ENCODE measurements around the gene GPC3. TPM values are rescaled to one million over a fixed set of nuclear protein-coding genes. Genes with fewer than 3 reads are reported as not detected.

GPC3 gene
- total RNA-seq, 1 donor from 2014 or later: not detected

- TF ChIP-seq CTCF (IDR thresholded peaks at IDR 0.05): no peak
- H3K9me3 Mint-ChIP-seq: no peaks in the 10 kb centered on the region
- H3K36me3 Mint-ChIP-seq (ENCODE audit: low read depth): no peaks in the 10 kb centered on the region
- POLR2A ChIA-PET: no interaction called here
- CTCF ChIA-PET: no interaction called here
- no peak for DNase-seq
- no peak for ATAC-seq (ENCODE audit: low read depth)
- no peak overlapping the region for H3K4me3 Mint-ChIP-seq
- no peaks in the 10 kb centered on the region for H3K27me3 Mint-ChIP-seq
- H3K27ac Mint-ChIP-seq: no peak overlapping the region
- H3K4me1 Mint-ChIP-seq: no peaks in the 10 kb centered on the region
- intact Hi-C loops (cut with micrococcal nuclease): no loop called here
These were observed 391.2 kb downstream of the GPC3 start for GRCh38 chrX:133594156-133594555.

- no peak for TF ChIP-seq CTCF (IDR thresholded peaks at IDR 0.05)
- POLR2A ChIA-PET: no interaction called here
These were observed 391.9 kb downstream of the GPC3 start for GRCh38 chrX:133593531-133593930.

GRCh38 chrX:133590703-133591505 lies 394.5 kb downstream of the GPC3 start:
- Mint-ChIP-seq H3K4me3 (no peak overlapping the region), H3K9me3 (no peaks in the 10 kb centered on the region), H3K4me1 (no peaks in the 10 kb centered on the region), H3K36me3 (ENCODE audit: low read depth) (no peaks in the 10 kb centered on the region), H3K27me3 (no peaks in the 10 kb centered on the region), H3K27ac (no peak overlapping the region)
- intact Hi-C loops (cut with micrococcal nuclease): no loop called here
- ChIA-PET CTCF (no interaction called here), POLR2A (no interaction called here)
- TF ChIP-seq CTCF (IDR thresholded peaks at IDR 0.05): no peak
- ATAC-seq (ENCODE audit: low read depth) (no peak), DNase-seq (no peak)

More at GRCh38 chrX:133593531-133593930, 391.9 kb downstream of the GPC3 start:
- ATAC-seq (ENCODE audit: low read depth) (no peak), DNase-seq (no peak)
- H3K9me3 Mint-ChIP-seq: no peaks in the 10 kb centered on the region
- H3K36me3 Mint-ChIP-seq (ENCODE audit: low read depth): no peaks in the 10 kb centered on the region
- intact Hi-C loops (cut with micrococcal nuclease): no loop called here
- H3K27me3 Mint-ChIP-seq: no peaks in the 10 kb centered on the region
- no peak overlapping the region for H3K4me3 Mint-ChIP-seq
- no peaks in the 10 kb centered on the region for H3K4me1 Mint-ChIP-seq
- H3K27ac Mint-ChIP-seq: no peak overlapping the region
- CTCF ChIA-PET: no interaction called here

GRCh38 chrX:133588827-133589226 lies 396.6 kb downstream of the GPC3 start:
- H3K36me3 Mint-ChIP-seq (ENCODE audit: low read depth): no peaks in the 10 kb centered on the region
- H3K27ac Mint-ChIP-seq: no peak overlapping the region
- no peaks in the 10 kb centered on the region for H3K4me1 Mint-ChIP-seq
- ATAC-seq (ENCODE audit: low read depth): no peak
- ChIA-PET POLR2A (no interaction called here), CTCF (no interaction called here)
- intact Hi-C loops (cut with micrococcal nuclease): no loop called here
- H3K27me3 Mint-ChIP-seq: no peaks in the 10 kb centered on the region
- no peak overlapping the region for H3K4me3 Mint-ChIP-seq
- no peak for TF ChIP-seq CTCF (IDR thresholded peaks at IDR 0.05)
- no peaks in the 10 kb centered on the region for H3K9me3 Mint-ChIP-seq
- no peak for DNase-seq

- Mint-ChIP-seq H3K36me3 (ENCODE audit: low read depth) (no peaks in the 10 kb centered on the region), H3K27ac (no peak overlapping the region), H3K9me3 (no peaks in the 10 kb centered on the region), H3K4me3 (no peak overlapping the region), H3K4me1 (no peaks in the 10 kb centered on the region), H3K27me3 (no peaks in the 10 kb centered on the region)
- ATAC-seq (ENCODE audit: low read depth): no peak
- no peak for TF ChIP-seq CTCF (IDR thresholded peaks at IDR 0.05)
- CTCF ChIA-PET: no interaction called here
- DNase-seq: no peak
- intact Hi-C loops (cut with micrococcal nuclease): no loop called here
- POLR2A ChIA-PET: no interaction called here
These were observed 397.6 kb downstream of the GPC3 start for GRCh38 chrX:133587818-133588217.

Measured in activated B cell treated with CpG ODN at 0.5 μM for 24 hours (primary cell).